Hematopoietic multipotent progenitor cell treated with erythropoietin and hydrocortisone succinate and interleukin-3 and kit ligand, for 8 days (in vitro differentiated cells): Measurements from ENCODE around the gene ABCC1.

ENCODE experiments used
- DNase-seq: peaks from one replicate; pipeline ENCODE4 v3.0.0-alpha.2; 2015

The ABCC1 gene

DNA sequence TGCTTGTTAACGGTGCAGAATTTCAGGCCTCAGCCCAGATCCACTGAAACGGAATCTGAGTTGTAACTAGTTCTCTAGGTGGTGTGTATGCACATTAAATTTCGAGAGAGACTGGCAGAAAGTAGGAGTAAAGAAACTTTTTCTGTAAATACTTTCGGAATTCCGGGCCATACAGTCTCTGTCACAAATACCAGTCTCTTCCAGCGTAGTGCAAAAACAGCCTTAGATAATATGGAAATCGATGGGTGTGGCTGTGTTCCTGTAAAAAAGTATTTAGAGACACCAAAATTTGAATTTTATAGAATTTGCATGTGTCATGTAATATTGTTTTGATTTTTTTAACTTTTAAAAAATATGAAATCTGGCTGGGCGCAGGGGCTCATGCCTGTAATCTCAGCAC, 109.7 kb downstream of the ABCC1 start:
- no peak for DNase-seq

DNA sequence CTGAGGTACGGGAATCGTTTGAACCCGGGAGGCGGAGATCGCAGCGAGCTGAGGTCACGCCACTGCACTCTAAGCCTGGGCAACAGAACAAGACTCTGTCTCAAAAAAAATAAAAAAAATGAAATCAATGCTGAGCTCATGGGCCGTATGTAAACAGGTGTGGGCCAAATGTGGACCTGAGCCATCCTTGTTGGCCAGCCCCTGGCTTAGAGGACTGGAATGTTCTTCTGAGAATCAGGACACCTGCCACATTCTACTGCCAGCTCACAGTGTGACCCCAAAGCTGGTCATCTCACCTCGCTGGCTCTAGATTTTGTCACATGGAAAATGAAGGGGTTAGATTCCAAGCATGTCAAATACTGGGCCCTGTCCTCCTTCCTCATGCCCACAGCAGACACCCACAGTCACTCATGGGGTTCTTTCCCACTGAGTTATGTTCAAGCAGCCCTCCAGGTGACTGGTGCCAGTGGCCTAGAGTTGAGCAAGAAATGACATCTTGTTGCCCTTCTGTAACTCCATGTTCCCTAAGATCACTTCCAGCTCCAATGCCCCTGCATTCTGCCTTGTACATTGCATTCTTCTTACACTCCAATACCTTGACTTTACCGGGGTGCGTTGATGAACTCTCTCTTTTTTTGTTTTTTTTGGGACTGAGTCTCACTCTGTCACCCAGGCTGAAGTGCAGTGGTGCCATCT, 110.6 kb downstream of the ABCC1 start:
- DNase-seq: no peak

DNA sequence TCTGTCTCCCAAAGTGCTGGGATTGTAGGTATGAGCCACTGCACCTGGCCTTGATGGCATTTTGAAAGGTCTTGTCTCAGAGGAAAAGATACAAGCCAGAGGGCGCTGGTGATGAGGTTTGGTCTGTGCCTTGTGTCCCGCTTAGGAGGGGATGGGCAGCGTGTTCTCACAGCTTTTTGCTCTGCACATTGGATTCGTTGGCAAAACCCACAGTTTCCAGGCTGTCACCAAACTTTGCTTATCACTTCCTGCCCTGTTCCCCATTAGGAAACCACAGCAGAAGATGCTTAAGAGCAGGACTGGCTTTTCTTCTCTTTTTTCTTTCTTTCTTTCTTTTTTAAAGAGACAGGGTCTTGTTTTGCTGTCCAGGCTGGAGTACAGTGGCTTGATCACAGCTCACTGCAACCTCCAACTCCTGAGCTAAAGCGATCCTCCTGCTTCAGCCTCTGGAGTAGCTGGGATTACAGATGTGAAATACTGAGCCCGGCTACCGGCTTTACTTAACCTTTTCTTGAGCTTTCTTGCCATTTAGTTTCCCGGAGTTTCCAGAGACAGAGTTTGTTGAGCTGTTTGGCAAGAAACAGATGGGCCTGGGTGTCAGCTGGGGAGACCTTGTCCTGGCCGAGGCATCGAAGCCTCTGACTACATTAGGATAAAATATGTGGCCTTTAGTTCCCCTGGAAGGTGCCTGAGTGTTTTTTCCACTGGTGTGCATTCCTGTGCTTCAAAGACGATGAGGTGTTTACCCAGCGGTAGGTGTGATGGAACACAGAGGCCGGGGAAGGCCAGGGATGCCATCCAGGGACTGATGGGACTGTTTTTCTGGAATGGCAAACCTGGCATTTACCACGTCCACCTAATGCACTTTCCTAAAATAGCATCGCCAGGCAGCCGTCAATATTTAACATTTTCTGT, 112.9 kb downstream of the ABCC1 start:
- DNase-seq: peak; percentile 94

DNA sequence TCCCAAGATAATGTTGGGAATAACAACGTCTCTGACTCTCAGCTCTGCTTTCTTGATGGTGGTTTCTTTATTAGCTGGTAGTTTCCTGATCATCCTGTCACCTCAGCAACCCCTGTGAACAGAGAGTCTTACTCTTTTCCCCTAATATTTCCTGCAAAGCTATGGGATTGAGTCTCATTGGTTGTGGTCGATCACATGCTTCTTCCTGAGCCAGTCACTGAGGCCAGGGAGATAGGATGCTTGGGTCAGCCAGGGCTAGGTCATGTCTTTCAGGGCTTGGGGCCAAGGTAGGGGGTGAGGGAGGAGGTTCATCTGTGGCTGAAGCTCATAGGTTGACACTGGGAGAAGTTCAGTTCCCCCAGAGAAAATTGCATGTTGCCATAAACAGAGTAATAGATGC, 114.3 kb downstream of the ABCC1 start:
- DNase-seq: peak; percentile 70

DNA sequence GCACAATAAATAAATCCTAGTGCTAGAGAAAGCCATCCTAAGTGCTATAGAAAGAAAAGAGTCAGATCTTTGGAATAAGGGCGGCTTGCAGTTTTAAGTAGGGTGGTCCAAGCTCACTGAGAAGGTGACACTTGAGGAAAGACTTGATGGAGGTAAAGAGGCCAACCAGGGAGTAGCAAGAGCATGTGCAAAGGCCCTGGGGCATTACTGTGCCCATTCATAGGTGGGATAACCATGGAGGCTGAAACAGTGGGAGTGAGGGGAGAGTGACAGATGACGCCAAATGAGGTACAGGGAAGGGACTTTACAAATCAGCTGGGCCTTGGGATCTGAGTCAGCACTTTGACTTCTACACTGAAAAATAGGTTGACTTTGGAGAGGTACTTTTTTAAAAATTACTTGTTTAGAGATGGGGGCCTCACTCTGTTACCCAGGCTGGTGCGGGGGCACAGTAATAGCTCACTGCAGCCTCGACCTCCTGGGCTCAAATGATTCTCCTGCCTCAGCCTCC, 115.5 kb downstream of the ABCC1 start:
- DNase-seq: no peak

DNA sequence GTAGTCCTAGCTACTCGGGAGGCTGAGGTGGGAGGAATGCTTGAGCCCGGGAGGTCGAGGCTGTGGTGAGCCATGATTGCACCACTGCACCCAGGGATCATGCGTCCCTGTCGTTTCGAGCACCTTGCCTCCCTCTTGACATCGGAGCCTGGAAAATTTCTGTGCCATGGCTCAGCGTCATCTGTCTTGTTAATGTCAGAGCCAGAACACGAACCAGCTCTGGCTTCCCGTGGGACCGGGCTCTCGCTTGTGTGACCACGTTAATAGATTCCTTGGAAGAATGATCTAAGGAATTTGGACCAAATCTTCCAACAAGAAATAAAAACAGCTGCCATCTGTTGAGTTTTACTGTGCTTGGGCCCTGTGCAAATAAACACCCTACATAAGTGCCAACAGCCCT, 117.7 kb downstream of the ABCC1 start:
- DNase-seq: no peak

DNA sequence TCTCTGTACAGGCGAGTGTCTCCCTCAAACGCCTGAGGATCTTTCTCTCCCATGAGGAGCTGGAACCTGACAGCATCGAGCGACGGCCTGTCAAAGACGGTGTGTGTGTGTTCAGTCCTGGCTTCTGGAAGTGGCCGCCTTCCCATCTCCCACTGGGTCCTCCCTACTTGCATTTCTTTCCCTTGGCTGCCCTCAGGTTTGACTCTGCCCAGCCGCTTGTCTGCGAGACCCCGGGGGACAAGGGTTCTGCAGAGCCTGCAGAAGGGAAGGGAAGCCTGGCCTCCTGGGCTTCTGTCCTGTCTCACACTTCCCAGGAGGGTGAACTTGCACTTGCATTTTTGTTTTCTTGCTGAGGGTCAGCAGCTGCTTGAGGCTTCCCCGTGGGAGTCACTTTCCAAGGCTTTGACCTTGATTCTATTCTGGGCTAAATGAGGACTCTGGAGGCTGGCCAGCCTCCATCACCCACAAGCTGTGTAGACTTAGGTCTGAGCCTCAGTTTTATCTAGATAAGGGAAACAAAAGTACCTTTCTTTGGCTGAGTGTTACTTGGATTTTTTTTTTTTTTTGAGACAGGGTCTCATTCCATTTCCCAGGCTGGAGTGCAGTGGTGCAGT, 122.3 kb downstream of the ABCC1 start:
- DNase-seq: no peak

DNA sequence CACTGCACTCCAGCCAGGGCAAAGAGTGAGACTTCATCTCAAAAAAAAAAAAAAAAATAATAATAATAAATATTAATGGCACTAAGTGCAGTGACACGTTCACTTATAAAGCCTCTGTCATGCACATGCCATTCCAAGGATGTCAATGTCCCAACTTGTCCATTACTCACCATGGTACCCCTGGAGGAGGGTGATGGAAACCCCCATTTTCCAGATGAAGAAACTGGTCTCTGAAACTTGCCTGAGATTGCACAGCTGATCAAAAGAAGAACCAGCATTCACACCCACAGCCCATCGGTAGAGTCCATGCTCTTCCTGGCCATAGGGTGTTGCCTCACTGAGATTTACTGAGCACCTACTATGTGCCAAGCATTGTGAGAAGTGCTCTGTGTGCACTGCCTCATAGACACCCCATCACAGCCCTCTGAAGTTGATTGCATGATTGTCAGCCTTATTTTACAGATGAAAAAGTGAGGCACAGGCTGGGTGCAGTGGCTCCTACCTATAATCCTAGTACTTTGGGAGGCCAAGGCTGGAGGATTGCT, 123.7 kb downstream of the ABCC1 start:
- DNase-seq: no peak

DNA sequence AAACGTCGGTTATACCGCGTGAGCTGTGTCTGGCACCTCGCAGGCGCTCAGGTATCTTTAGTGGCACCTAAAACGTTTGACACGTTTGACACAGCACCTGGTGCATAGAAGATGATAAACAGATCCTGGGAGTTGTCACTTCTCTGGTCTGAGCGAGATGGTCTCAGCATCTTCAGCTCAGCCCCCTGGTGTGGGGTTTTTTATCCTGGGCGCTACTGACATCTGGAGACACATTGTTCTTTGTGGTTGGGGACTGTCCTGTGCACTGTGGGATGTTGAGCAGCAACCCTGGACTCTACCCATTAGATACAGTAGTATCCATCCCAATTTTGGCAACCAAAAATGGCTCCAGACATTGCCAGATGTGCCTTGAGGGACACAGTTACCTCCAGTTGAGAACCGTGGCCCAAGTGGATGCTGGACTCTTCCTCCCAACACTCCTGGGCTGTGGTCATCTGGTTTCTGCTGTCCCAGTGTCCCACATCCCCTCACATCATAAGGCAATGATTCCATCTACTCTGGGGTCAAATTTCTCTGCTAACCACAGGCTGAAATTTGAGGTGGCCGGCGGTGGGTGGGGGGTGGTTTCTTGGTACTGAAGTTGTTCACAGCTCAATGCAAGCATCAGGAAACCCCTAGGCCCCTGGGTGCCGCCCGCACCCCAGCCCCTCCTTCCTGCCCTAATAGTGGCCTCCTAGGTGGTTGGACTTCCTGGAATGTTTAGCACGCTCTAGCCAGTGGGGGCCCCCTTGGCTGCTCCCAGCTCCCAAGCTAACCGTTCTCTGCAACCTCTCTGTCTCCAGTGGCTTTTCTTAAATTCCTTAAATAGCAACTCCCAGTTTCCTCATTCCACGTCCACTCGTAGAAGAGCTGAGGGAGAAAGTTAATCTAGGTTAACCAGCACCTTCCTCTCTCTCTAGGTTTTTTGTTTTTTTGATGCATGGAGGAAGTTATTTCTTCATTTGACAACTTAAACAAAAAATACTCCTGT, 124.8 kb downstream of the ABCC1 start:
- peak; percentile 38 for DNase-seq

DNA sequence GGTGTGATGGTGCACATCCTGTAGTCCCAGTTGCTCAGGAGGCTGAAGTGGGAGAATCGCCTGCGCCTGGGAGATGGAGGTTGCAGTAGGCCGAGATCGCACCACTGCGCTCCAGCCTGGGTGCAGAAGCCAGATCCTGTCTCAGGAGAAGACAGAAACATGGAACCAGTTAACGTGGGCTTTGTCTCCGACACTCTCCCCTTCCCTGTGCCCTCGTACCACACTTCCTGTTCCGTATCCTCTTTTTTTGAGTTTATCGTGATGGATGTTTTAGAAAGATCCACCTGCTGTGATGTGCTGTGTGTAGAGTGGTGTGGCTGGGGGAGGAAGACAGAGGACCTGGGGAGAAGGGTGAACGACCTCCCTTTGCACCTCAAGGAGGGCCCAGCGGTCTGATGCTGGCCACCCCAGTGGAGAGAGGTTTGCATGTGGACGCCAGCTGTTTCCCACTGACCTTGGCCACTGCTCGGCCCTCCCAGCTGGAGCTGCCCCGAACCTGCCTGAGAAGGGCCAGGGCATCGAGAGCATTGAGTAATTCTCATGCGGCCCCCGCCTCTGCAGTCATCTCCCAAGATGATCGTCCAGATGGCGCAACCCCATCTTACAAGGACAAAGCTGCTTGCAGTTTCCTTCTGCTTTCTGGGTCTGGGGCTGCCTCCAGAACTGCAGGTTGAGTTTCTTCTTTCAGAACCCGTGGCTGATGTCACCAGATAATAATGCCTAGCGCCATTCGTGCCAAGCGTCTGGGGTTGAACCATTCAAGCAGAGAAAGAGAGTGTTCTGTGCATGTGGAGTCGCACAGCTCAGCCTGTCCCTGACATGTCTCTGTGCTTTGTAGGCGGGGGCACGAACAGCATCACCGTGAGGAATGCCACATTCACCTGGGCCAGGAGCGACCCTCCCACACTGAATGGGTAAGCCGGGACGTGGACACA, 126.3 kb downstream of the ABCC1 start:
- DNase-seq: peak; percentile 38

DNA sequence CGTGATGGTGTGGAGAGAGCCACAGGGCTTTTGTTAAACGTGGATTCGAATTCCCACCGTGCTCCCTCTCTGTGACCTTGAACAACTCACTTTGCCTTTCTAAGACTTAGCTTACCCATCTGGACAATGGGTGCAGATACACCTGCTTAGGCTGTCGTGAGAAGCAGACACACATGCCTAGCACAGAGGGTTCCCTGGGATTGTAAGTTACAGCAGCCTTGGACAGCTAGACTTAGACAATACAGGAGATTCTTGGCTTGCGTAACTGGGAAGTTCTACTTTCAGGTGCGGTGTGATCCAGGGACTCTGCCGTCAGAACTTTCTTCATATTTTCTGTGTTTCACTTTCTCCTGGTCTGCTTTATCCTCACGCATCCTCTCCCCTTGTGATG, 127.0 kb downstream of the ABCC1 start:
- DNase-seq: no peak

DNA sequence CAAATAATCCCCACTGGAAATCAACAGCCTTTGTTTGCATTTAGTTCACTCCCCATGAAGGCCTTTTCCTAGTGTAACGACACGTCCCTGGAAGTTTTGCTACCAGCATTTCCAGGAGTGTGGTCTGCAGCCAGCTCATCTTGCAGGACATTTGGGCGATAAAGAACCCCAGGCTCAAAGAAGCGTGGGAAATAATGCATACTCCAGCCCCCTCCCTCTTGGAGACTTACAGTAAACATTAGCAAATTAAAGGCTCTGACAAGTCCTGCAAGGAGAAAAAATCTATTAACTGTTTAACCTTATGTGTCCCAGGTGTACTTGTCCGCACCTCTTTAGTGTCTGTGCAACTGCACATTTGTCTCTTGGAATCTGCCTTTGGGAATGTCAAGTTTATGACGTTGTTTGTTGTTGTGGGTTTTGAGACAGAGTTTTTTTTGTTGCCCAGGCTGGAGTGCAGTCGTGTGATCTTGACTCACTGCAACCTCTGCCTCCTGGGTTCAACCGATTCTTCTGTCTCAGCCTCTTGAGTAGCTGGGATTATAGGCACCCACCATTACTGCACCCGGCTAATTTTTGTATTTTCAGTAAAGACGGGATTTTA, 131.1 kb downstream of the ABCC1 start:
- DNase-seq: no peak

DNA sequence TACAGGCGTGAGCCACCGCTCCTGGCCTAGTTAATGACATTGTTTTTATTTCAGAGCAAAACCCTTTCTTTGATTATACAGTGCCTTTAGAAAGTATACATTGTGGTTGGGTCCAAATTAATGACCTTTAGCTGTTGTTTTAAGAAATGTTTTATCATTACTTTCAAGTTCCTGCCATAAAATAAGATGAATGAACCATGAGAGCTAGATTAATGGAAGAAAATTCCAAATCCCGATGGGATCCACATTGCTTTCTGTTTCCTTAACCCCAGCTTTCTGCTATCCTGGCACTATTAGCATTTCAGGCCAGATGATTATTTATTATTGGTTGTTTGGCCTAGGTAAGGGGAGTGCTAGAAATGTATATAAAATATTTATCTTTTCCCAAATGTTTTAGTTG, 131.7 kb downstream of the ABCC1 start:
- no peak for DNase-seq

DNA sequence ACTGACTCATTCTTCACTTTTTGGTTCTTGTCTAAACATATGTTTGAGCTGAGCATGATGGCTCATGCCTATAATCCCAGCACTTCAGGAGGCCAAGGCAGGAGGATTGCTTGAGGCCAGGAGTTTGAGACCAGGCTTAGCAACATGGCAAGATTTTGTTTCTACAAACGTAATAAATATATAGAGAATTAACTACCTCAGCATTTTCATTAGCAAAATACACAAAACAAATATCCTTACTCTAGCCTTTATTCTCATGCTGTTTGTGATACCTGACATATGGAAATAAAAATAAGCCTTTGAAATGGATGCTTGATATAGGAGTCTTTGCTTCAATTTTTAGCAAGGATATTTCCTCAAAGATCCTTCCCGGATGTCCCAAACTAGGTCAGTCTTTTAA, 132.8 kb downstream of the ABCC1 start:
- DNase-seq: no peak

DNA sequence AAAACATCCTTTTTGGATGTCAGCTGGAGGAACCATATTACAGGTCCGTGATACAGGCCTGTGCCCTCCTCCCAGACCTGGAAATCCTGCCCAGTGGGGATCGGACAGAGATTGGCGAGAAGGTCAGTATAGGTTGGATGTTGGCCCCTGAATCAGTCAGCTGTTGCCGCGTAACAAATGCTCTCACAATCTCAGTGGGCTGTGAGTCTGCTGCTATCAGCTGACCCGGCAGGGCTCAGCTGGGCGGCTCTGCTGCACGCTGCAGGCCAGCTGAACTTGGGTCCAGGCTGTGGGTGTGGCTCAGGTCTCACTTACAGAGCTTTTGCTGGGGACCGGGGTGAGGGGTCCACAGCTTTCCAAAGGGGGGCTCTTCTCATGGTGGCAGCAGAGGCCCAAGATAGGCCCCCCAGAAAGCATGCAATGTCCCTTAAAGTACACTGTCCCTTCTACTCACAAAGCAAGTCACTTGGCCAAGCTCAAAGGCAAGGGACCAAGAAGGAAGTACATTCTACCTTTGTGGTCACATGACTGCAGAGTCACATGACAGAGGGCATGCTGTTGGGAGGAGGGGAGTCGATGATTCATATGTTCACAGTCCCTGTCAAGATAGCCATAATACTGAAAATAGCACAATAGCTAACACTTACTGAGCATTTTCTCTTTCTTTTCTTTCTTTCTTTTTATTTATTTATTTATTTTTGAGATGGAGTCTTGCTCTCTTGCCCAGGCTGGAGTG, 134.2 kb downstream of the ABCC1 start:
- peak; percentile 69 for DNase-seq

DNA sequence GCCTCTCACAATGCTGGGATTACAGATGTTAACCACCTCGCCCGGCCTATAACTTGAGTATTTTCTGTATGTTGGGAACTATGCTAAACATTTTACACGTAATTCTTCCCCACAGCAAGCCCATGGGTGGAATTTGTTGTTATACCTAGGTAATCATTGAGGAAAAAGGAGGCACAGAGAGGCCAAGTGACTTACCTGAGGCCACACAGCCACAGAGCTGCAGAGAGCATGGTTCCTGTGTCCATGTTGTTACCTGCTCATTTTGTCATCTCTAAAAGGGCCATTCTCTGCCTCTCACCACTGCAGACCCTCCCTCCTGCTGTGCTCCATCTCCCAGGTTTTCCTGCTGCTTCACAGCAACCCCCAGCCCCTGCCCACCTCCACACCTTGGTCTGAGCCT, 135.5 kb downstream of the ABCC1 start:
- DNase-seq: no peak

DNA sequence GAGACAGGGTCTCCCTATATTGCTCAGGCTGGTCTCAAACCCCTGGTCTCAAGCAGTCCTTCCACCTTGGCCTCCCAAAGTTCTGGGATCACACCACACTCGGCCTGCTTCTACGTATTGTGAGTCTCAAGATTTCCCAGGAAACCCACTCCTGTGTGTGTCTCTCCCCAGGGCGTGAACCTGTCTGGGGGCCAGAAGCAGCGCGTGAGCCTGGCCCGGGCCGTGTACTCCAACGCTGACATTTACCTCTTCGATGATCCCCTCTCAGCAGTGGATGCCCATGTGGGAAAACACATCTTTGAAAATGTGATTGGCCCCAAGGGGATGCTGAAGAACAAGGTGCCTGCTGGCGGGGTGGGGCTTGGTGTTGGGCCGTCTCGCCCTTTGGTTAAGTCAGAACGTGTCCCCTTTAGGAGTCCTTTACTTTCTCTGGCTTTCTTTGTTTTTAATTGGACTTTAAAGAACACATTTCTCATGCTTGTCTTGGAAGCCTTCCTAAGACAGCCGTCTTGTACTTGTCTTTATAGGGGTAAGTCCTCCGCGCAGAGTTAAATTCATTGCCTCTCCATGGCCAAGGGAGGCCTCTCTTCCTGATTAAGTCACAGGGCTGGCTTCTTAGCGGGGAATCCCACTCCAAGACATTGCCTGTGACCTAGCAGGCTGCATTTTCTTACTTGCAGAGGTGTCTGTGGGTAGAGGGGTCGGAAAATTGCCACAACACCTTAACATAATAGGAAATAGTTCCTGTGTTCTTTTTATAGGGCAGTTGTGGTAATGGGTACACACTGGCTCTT, 137.4 kb downstream of the ABCC1 start:
- DNase-seq: no peak

DNA sequence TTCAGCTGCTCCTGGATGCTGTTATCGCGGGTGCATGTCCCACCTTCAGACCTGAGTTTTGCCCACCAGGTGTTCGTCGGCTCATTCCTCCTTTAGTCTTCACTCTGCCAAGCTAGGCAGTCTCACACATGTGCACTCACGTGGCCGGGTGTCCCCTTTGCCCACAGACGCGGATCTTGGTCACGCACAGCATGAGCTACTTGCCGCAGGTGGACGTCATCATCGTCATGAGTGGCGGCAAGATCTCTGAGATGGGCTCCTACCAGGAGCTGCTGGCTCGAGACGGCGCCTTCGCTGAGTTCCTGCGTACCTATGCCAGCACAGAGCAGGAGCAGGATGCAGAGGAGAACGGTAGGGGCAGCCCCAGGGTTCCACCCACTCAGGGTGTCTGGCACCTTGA, 140.8 kb downstream of the ABCC1 start:
- DNase-seq: no peak
